Smooth muscle cell (in vitro differentiated cells): ENCODE measurements around the gene SPATA24. TPM values are rescaled to one million over a fixed set of nuclear protein-coding genes. Genes with fewer than 3 reads are reported as not detected.
A peak's percentile ranks its signal among the peaks of the same experiment; 100 is the strongest.

Experiments used
- DNase-seq: peaks from one replicate; lab custom pipeline; 2025; ENCODE audit not compliant: unreplicated experiment; lab: John Stamatoyannopoulos, UW
- H2AFZ ChIP-seq: fragments of 200-600 bp; sonication (generic); 2 replicates; pipeline ENCODE4 v1.6.0; 2016; ENCODE audit warnings: antibody characterized with exemption, low read depth, mild to moderate bottlenecking
- H3F3A ChIP-seq: fragments of 200-600 bp; sonication (generic); 2 replicates; pipeline ENCODE4 v1.6.0; 2017; ENCODE audit warnings: antibody characterized with exemption, low read depth
- H3K27ac ChIP-seq: fragments of 200-600 bp; sonication (generic); 2 replicates; pipeline ENCODE4 v1.5.1; 2016; ENCODE audit warnings: low read depth, mild to moderate bottlenecking
- H3K27me3 ChIP-seq: fragments of 200-600 bp; sonication (generic); 2 replicates; pipeline ENCODE4 v1.6.1; 2016; ENCODE audit warnings: low read depth, mild to moderate bottlenecking
- H3K36me3 ChIP-seq: fragments of 200-600 bp; sonication (generic); 2 replicates; pipeline ENCODE4 v1.5.1; 2016; ENCODE audit warnings: low read depth
- H3K4me1 ChIP-seq: fragments of 200-600 bp; sonication (generic); 2 replicates; pipeline ENCODE4 v1.5.1; 2016; ENCODE audit warnings: low read depth
- H3K4me2 ChIP-seq: fragments of 200-600 bp; sonication (generic); 2 replicates; pipeline ENCODE4 v1.6.0; 2016; ENCODE audit warnings: mild to moderate bottlenecking
- H3K4me3 ChIP-seq: fragments of 200-600 bp; sonication (generic); 2 replicates; pipeline ENCODE4 v1.5.1; 2016; ENCODE audit warnings: mild to moderate bottlenecking
- H3K79me2 ChIP-seq: fragments of 200-600 bp; sonication (generic); 2 replicates; pipeline ENCODE4 v1.6.0; 2016; ENCODE audit warnings: low read depth, mild to moderate bottlenecking
- H3K9ac ChIP-seq: fragments of 200-600 bp; sonication (generic); 2 replicates; pipeline ENCODE4 v1.6.0; 2016; ENCODE audit warnings: low read depth
- H3K9me3 ChIP-seq: fragments of 200-600 bp; sonication (generic); replicated peaks from 2 replicates; pipeline ENCODE4 v1.5.1; 2016; ENCODE audit warnings: low read depth
- H4K20me1 ChIP-seq: fragments of 200-600 bp; sonication (generic); 2 replicates; pipeline ENCODE4 v1.6.0; 2016; ENCODE audit warnings: low read depth
- WGBS: methylation state at CpG from one replicate; pipeline ENCODE4 v1.1.7; 2016; ENCODE audit warnings: low lambda C conversion rate; 5-methylcytosine and 5-hydroxymethylcytosine counted together
- polyA plus RNA-seq: library from polyadenylated mRNA; unstranded; fragments of >200 nt; fragmentation: Nextera tagmentation; extraction: Ambion mirVana; gene quantifications from 2 replicates; pipeline ENCODE4 v1.2.1, GENCODE V29; 2016
- total RNA-seq: library from RNA; depleted of rRNA; stranded (reverse); fragments of >200 nt; gene quantifications from 2 replicates; pipeline ENCODE4 v1.2.3, GENCODE V29; 2014
- TF ChIP-seq, protein P1 (sequence below): fragments of 200-600 bp; sonication (generic); IDR thresholded peaks from 2 replicates; pipeline ENCODE4 v1.5.1; 2017; ENCODE audit warnings: borderline replicate concordance, mild to moderate bottlenecking, antibody characterized with exemption; ENCODE audit not compliant: insufficient read depth, poor library complexity, severe bottlenecking

The SPATA24 gene
- total and polyA plus RNA-seq, 2 experiments from 2014 or later: 2.0 to 2.6 TPM

DNA sequence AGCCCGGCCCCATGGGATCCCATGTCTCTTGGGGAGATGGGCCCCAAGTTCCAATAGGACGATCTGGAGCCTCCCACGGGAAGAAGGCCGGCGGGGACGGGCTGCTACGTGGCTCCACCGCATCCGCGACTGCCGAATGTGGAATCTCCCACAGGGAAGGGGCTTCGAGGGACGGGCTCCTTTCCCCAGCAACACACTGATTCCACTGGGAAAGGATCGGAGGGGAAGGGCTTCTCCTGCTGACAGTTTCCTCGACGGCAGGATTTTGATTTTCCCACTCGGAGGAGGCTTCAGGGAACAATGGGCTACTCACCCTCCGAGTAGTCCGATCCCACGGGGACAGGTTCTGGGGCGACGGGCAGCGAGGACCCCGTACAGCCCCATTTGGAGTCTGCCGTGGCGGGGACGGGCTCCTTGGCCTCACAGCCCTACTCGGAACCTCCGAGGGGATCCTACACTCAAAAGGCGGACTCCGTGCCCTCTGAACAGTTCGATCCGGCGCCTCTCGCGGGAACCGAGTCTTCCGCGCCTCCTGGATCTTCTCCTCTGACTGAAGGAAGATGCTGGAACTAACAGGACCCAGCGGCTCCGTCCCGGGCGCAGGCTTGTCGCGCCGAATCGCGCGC lies 10.3 kb downstream of the SPATA24 start:
- Histone ChIP-seq H4K20me1 (peaks cover 22% of the 10 kb centered on the region), H3K4me3 (peak overlapping the region; percentile 55), H3K27ac (no peak overlapping the region), H3K4me1 (peaks cover 3% of the 10 kb centered on the region), H3K36me3 (no peaks in the 10 kb centered on the region), H3K9me3 (no peaks in the 10 kb centered on the region), H3K79me2 (no peaks in the 10 kb centered on the region), H3K4me2 (peak overlapping the region; percentile 85), H2AFZ (peak overlapping the region; percentile 59), H3K9ac (peak overlapping the region; percentile 35), H3F3A (no peaks in the 10 kb centered on the region), H3K27me3 (no peaks in the 10 kb centered on the region)
- DNase-seq: no peak
- WGBS: 7% methylated on average over 49 of the region's 49 CpGs
- TF ChIP-seq, protein P1, sequence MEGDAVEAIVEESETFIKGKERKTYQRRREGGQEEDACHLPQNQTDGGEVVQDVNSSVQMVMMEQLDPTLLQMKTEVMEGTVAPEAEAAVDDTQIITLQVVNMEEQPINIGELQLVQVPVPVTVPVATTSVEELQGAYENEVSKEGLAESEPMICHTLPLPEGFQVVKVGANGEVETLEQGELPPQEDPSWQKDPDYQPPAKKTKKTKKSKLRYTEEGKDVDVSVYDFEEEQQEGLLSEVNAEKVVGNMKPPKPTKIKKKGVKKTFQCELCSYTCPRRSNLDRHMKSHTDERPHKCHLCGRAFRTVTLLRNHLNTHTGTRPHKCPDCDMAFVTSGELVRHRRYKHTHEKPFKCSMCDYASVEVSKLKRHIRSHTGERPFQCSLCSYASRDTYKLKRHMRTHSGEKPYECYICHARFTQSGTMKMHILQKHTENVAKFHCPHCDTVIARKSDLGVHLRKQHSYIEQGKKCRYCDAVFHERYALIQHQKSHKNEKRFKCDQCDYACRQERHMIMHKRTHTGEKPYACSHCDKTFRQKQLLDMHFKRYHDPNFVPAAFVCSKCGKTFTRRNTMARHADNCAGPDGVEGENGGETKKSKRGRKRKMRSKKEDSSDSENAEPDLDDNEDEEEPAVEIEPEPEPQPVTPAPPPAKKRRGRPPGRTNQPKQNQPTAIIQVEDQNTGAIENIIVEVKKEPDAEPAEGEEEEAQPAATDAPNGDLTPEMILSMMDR: no peak

DNA sequence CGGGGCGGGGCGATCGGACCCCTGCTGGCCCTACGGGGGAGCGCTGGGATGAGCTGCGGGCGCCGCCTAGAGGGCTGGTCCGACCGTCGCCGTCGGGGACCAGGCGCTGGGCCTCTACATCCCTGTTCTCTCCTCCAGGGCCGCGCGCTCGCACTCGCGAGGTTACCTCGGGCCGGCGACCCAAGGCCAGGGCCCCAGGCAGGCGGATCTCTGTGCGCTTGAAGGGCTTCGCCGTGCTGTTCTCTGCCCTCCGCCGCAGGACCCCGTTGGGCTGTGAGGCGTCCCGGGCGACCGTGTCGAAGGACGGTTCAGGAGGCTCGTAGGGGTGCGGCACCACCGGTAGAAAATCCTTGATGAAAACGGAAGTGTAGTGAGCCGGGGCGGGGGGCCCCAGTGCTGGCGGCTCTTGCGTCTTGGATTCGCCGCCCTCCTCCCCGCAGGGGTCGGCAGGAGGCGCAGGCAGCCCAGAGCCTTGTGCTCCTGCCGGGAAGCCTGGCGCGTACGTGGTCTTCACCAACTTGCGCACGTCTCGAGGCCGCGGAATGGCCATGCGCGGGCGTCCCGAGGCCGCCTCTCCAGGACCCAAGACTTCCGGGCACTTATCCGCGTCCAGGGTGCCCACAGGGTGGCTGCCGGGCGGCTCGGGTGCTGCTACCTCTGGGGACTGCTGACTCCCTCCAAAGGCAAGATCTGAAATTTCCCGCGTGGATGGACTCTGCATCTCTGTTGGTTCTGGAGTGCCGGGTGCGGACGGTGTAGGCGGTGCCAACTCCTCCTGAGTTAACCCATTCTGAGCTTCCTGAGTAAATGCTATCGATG lies 11.0 kb downstream of the SPATA24 start:
- H3K9ac ChIP-seq: no peak overlapping the region
- no peak overlapping the region for H3K27ac ChIP-seq
- no peaks in the 10 kb centered on the region for H3K36me3 ChIP-seq
- peak overlapping the region; percentile 59 for H2AFZ ChIP-seq
- 4% methylated on average over 69 of the region's 77 CpGs for WGBS
- no peaks in the 10 kb centered on the region for H3K79me2 ChIP-seq
- no peaks in the 10 kb centered on the region for H3F3A ChIP-seq
- DNase-seq: peak; percentile 59
- H3K9me3 ChIP-seq: no peaks in the 10 kb centered on the region
- H4K20me1 ChIP-seq: peaks cover 22% of the 10 kb centered on the region
- peaks cover 6% of the 10 kb centered on the region for H3K4me1 ChIP-seq
- peak overlapping the region; percentile 85 for H3K4me2 ChIP-seq
- no peaks in the 10 kb centered on the region for H3K27me3 ChIP-seq
- TF ChIP-seq, protein P1: peak; percentile 44
- H3K4me3 ChIP-seq: peak overlapping the region; percentile 55

DNA sequence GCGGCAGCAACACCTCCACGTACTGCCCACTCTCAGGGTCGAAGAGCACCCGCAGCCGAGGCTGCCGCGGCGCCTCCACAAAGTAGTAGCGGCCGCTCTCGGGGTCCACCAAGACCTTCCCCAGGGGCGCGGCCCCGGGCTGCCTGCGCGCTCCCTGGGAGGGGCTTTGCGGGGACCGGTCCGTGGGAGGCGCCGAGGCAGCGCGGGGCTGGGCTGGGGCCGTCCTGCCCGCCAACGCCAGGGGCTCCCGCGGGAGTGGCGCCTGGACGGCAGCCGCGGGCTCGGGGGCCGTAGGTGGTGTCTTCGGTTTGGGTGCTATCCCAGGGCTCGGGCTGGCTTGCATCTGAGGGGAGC lies 11.6 kb downstream of the SPATA24 start:
- TF ChIP-seq, protein P1: no peak
- peak overlapping the region; percentile 85 for H3K4me2 ChIP-seq
- H3F3A ChIP-seq: no peaks in the 10 kb centered on the region
- 17% methylated on average over 14 of the region's 36 CpGs for WGBS
- no peaks in the 10 kb centered on the region for H3K9me3 ChIP-seq
- H3K36me3 ChIP-seq: no peaks in the 10 kb centered on the region
- H3K4me1 ChIP-seq: peaks cover 6% of the 10 kb centered on the region
- H4K20me1 ChIP-seq: peaks cover 22% of the 10 kb centered on the region
- H3K9ac ChIP-seq: no peak overlapping the region
- no peaks in the 10 kb centered on the region for H3K27me3 ChIP-seq
- no peak overlapping the region for H3K27ac ChIP-seq
- no peak for DNase-seq
- peak overlapping the region; percentile 59 for H2AFZ ChIP-seq
- H3K4me3 ChIP-seq: peak overlapping the region; percentile 55
- H3K79me2 ChIP-seq: no peaks in the 10 kb centered on the region
